G401.6 (cell line): ENCODE data around the gene ZBTB17.
"Not testable (repeated sequence)": the region's sequence is repeated elsewhere in the genome, so short reads cannot be mapped to it uniquely, and the experiment has no call there.

Experiments used
- FAIRE-seq: peaks from 2 replicates; lab custom pipeline; 2012; peaks lifted over from hg19 to GRCh38; lab: Jason Lieb, UNC

ZBTB17 gene

DNA sequence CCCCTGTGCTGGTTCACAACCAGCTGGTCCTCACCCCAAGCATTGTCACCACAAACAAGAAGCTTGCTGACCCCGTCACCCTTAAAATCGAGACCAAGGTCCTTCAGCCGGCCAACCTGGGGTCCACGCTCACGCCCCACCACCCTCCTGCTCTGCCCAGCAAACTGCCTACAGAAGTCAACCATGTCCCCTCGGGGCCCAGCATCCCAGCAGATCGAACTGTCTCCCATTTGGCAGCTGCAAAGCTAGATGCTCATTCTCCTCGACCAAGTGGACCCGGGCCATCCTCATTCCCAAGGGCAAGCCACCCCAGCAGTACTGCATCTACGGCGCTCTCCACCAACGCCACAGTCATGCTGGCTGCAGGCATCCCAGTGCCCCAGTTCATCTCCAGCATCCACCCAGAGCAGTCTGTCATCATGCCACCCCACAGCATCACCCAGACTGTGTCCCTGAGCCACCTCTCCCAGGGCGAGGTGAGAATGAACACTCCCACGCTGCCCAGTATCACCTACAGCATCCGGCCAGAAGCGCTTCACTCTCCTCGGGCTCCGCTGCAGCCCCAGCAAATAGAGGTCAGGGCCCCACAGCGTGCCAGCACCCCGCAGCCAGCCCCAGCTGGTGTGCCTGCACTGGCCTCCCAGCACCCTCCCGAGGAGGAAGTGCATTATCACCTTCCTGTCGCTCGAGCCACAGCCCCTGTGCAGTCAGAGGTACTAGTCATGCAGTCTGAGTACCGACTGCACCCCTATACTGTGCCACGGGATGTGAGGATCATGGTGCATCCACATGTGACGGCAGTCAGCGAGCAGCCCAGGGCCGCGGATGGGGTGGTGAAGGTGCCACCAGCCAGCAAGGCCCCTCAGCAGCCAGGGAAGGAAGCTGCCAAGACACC lies 40.6 kb downstream of the ZBTB17 start:
- FAIRE-seq = no peak

DNA sequence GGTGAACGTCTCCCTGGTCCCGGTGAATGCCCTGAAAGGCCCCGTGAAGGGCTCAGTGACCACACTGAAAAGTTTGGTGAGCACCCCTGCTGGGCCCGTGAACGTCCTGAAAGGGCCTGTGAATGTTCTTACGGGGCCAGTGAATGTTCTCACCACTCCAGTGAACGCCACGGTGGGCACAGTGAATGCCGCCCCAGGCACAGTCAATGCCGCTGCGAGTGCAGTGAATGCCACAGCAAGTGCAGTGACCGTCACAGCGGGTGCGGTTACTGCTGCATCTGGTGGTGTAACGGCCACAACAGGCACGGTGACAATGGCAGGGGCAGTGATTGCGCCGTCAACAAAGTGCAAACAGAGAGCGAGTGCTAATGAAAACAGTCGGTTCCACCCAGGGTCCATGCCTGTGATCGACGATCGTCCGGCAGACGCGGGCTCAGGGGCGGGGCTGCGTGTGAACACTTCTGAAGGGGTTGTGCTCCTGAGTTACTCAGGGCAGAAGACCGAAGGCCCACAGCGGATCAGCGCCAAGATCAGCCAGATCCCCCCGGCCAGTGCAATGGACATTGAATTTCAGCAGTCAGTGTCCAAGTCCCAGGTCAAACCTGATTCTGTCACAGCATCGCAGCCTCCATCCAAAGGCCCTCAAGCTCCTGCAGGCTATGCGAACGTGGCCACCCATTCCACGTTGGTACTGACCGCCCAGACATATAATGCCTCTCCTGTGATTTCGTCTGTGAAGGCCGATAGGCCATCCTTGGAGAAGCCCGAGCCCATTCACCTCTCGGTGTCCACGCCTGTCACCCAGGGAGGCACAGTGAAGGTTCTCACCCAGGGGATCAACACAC lies 41.5 kb downstream of the ZBTB17 start:
- FAIRE-seq = no peak

- no peak for FAIRE-seq
Measured at GRCh38 chr1:15933684-15934083, 42.2 kb downstream of the ZBTB17 start.

DNA sequence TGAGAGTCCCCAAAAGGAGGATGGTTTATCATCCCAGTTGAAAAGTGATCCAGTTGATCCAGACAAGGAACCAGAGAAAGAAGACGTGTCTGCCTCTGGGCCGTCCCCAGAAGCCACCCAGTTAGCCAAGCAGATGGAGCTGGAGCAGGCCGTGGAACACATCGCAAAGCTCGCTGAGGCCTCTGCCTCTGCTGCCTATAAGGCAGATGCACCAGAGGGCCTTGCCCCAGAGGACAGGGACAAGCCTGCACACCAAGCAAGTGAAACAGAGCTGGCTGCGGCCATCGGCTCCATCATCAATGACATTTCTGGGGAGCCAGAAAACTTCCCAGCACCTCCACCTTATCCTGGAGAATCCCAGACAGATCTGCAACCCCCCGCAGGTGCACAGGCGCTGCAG lies 43.3 kb downstream of the ZBTB17 start:
- no peak for FAIRE-seq

DNA sequence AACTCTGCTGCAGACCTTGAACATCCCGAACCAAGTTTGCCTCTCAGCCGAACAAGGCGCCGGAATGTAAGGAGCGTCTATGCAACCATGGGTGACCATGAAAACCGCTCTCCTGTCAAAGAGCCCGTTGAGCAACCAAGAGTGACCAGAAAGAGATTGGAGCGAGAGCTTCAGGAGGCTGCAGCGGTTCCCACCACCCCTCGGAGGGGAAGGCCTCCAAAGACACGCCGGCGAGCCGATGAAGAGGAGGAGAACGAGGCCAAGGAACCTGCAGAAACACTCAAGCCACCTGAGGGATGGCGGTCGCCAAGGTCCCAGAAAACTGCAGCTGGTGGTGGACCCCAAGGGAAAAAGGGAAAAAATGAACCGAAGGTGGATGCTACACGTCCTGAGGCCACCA lies 44.0 kb downstream of the ZBTB17 start:
- no peak for FAIRE-seq

DNA sequence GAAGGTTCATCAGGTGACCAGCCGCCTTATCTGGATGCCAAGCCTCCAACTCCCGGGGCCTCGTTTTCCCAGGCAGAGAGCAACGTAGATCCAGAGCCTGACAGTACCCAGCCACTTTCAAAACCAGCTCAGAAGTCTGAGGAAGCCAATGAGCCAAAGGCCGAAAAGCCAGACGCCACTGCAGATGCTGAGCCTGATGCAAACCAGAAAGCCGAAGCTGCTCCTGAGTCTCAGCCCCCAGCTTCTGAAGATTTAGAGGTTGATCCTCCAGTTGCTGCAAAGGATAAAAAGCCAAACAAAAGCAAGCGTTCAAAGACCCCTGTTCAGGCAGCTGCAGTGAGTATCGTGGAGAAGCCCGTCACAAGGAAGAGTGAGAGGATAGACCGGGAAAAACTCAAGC lies 44.5 kb downstream of the ZBTB17 start:
- no peak for FAIRE-seq

DNA sequence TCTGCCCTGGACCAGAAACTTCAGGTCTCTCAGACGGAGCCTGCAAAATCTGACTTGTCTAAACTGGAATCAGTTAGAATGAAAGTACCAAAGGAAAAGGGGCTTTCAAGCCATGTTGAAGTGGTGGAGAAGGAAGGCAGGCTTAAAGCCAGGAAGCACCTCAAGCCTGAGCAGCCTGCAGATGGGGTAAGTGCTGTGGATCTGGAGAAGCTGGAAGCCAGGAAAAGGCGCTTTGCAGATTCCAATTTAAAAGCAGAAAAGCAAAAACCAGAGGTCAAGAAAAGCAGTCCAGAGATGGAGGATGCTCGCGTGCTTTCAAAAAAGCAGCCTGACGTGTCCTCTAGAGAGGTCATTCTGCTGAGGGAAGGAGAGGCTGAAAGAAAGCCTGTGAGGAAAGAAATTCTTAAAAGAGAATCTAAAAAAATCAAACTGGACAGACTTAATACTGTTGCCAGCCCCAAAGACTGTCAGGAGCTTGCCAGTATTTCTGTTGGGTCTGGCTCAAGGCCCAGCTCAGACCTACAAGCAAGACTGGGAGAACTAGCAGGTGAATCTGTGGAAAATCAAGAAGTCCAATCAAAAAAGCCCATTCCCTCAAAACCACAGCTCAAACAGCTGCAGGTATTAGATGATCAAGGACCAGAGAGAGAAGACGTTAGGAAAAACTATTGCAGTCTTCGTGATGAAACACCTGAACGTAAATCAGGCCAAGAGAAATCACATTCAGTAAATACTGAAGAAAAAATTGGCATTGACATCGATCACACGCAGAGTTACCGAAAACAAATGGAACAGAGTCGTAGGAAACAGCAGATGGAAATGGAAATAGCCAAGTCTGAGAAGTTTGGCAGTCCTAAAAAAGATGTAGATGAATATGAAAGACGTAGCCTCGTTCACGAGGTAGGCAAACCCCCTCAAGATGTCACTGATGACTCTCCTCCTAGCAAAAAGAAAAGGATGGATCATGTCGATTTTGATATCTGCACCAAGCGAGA lies 46.6 kb downstream of the ZBTB17 start:
- no peak for FAIRE-seq

- not testable (repeated sequence) for FAIRE-seq
Measured at GRCh38 chr1:15926448-15926847, 49.5 kb downstream of the ZBTB17 start.

DNA sequence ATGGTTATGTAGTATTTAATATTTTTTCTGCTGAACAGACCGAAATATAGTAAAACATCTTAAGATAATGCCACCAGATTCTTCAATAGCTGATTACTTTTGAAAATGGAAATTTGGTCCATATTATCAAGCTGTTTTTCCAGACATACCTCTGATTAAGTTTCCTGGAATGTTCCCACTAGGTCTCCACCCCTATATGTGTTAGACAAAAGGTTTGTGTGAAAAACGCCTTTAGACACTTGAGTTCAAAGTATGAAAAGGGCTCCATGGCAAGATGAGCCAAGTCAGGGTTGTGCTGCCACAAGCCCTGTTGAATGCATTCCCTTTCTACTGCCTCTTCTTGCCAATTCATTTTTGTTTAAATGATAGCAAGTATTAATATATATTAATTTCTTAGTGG lies 52.7 kb downstream of the ZBTB17 start:
- FAIRE-seq = no peak

DNA sequence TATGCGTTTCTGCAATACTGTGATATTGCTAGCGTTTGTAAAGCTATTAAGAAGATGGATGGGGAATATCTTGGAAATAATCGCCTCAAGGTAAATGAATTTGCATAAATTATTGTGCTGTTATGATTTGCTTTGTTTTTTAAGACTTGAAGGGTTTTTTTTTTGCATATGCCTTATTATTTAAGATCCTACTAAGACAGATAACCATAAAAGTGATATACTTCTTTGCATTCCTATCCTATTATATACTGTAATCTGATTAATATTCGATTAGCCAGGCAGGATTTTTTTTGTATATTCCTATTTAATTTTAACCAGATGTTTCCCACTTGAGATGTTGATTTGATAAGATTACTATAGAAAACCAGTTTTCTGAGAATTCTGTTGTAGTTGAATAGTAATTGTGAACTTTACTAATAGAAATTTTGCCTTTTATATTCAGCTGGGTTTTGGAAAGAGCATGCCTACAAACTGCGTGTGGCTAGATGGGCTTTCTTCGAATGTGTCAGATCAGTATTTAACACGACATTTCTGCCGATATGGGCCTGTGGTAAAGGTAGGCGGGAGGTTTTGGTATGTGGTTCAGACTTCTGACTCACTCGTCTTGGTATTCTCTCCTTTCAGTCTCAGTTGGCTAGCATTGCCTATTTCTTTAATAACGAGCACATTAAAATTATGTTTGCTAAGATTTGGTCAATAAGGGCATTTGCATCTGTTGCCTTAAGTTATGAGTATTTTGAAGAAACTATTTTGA lies 56.8 kb downstream of the ZBTB17 start:
- FAIRE-seq = no peak

GRCh38 chr1:15916916-15917315 lies 59.0 kb downstream of the ZBTB17 start:
- no peak for FAIRE-seq

GRCh38 chr1:15916417-15916816 lies 59.5 kb downstream of the ZBTB17 start:
- no peak for FAIRE-seq

GRCh38 chr1:15915991-15916390 lies 59.9 kb downstream of the ZBTB17 start:
- no peak for FAIRE-seq

DNA sequence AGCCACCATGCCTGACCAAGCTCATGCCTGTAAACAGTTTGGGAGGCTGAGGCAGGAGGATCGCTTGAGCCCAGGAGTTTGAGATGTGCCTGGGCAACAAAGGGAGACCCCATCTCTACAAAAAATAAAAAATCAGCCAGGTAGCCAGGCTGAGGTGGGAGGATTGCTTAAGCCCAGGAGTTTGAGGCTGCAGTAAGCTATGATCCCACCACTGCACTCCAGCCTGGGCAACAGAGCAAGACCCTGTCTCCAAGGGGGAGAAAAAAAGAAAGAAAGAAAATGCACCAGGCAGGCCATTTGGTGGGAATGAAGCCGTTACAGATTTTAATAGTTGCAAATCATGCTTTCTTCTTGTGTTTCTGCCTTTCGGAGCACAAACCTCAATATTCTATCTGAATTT lies 62.3 kb downstream of the ZBTB17 start:
- not testable (repeated sequence) for FAIRE-seq

- FAIRE-seq = no peak
Measured at GRCh38 chr1:15911927-15912326, 64.0 kb downstream of the ZBTB17 start.

GRCh38 chr1:15911141-15911540 lies 64.8 kb downstream of the ZBTB17 start:
- FAIRE-seq = no peak

DNA sequence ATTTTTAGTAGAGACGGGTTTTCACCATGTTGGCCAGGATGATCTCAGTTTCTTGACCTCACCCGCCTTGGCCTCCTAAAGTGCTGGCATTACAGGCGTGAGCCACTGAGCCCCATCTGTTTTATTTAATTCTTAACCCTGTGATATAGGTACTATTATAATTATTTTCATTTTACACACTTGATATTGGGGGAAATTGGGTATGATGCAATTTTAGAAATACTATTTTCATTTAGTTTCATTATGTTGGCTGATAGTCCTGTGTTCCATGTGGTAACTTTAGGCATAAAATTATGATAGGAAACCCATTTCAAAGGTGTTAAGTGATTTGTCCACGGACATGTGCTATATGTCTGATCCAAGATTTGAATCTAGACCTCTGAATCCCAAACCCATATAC lies 67.3 kb downstream of the ZBTB17 start:
- no peak for FAIRE-seq

GRCh38 chr1:15902882-15903281 lies 73.0 kb downstream of the ZBTB17 start:
- no peak for FAIRE-seq

- FAIRE-seq = no peak
Measured at GRCh38 chr1:15900662-15901279, 75.1 kb downstream of the ZBTB17 start.

- no peak for FAIRE-seq
Measured at GRCh38 chr1:15899266-15899665, 76.6 kb downstream of the ZBTB17 start.
